HFFc6 (cell line): ENCODE data around the gene LPIN2. TPM values are rescaled to one million over a fixed set of nuclear protein-coding genes. Genes with fewer than 3 reads are reported as not detected.
"Not testable (repeated sequence)": the region's sequence is repeated elsewhere in the genome, so short reads cannot be mapped to it uniquely, and the experiment has no call there.

Experiments
- DNase-seq: peaks from one replicate; pipeline ENCODE4 v3.0.0-alpha.2; 2018
- H3K27ac Mint-ChIP-seq: 2 replicates; pipeline ENCODE4 v1.8.0; 2020; ENCODE audit warnings: mild to moderate bottlenecking, mixed read lengths
- H3K27me3 Mint-ChIP-seq: 2 replicates; pipeline ENCODE4 v1.8.0; 2021; ENCODE audit warnings: mild to moderate bottlenecking, moderate library complexity, mixed read lengths; ENCODE audit not compliant: insufficient read depth
- H3K36me3 Mint-ChIP-seq: 2 replicates; pipeline ENCODE4 v1.8.0; 2021; ENCODE audit warnings: low read depth, mixed read lengths
- H3K4me1 Mint-ChIP-seq: 2 replicates; pipeline ENCODE4 v1.8.0; 2020; ENCODE audit warnings: low read depth, mixed read lengths
- H3K4me3 Mint-ChIP-seq: 2 replicates; pipeline ENCODE4 v1.8.0; 2020; ENCODE audit warnings: mild to moderate bottlenecking, moderate library complexity, mixed read lengths
- H3K9me3 Mint-ChIP-seq: 2 replicates; pipeline ENCODE4 v1.8.0; 2020; ENCODE audit warnings: mild to moderate bottlenecking, mixed read lengths
- total RNA-seq, 6 experiments: library from RNA; stranded (reverse); fragmentation: NEBNext Ultra II Directional; extraction: Animal tissue kit (Norgen Biotek cat#: 25700); gene quantifications; 2 replicates in 1 of 6; 3 replicates in 5 of 6; pipeline ENCODE4 v1.2.3, GENCODE V29; 2021
- TF ChIP-seq, protein P1 (sequence below): fragments of 200-600 bp; sonication (generic); IDR thresholded peaks from 2 replicates; pipeline ENCODE4 v1.5.0; 2021; ENCODE audit warnings: antibody characterized with exemption, mild to moderate bottlenecking

LPIN2 gene
- total RNA-seq, 6 experiments from 2014 or later = 24.6 to 27.7 (median 26.3) TPM

DNA sequence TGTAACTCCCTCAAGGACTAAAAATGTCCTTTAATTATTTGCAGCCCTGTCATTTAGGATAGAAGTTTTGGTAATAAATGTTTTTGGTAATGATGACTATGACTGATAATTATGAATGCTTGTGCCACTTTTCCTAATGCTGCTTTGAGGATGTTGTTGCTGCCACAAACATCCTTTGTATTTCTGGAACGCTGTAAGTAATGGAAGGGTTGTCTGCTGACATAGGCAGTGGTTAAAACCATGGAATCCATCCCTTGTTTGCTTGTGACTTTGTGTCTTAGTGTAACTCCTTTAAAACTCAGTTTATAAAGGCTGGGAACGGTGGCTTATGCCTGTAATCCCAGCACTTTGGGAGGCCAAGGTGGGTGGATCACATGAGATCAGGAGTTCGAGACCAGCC, 19.8 kb upstream of the LPIN2 start:
- Mint-ChIP-seq H3K4me1 (peaks cover 25% of the 10 kb centered on the region), H3K36me3 (no peaks in the 10 kb centered on the region), H3K4me3 (no peak overlapping the region), H3K9me3 (no peaks in the 10 kb centered on the region), H3K27ac (no peak overlapping the region), H3K27me3 (no peaks in the 10 kb centered on the region; the same call in none of the 2 replicates)
- TF ChIP-seq, protein P1, sequence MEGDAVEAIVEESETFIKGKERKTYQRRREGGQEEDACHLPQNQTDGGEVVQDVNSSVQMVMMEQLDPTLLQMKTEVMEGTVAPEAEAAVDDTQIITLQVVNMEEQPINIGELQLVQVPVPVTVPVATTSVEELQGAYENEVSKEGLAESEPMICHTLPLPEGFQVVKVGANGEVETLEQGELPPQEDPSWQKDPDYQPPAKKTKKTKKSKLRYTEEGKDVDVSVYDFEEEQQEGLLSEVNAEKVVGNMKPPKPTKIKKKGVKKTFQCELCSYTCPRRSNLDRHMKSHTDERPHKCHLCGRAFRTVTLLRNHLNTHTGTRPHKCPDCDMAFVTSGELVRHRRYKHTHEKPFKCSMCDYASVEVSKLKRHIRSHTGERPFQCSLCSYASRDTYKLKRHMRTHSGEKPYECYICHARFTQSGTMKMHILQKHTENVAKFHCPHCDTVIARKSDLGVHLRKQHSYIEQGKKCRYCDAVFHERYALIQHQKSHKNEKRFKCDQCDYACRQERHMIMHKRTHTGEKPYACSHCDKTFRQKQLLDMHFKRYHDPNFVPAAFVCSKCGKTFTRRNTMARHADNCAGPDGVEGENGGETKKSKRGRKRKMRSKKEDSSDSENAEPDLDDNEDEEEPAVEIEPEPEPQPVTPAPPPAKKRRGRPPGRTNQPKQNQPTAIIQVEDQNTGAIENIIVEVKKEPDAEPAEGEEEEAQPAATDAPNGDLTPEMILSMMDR = no peak
- no peak for DNase-seq

DNA sequence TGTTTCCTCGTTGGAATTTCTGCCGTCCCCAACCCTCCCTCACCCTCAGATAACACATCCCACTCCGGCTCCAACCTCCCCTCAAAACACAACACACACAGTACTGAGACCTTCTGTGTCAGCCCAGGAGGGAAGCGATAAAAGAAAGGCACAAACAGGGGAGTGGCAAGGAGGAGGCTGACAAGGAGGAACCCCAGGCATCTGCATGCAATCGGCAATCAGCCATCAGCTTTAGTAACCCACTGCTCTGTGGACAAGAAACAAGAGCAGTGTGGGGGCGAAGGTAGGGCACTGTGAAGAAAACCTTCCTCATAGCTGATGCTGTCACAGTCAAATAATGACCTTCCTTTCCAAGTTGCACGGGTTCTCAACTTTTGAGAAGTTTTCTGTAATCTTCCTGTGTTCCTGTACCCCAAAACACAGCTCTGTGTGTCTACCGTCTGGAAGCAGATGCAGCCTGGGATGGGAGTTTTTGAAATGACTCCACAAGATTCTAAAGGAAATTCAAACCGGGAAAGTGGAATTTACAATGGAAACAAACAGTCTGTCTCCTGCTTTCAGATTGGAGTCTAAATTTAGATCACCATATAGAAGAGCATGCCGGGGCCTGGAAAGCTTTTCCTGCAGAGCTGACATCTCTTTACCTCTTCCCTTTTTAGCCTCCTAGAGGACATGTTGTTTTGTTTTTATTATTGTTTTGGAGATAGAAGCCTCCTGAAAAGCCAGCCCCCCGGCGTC, 16.4 kb upstream of the LPIN2 start:
- Mint-ChIP-seq H3K4me1 (peaks cover 29% of the 10 kb centered on the region), H3K36me3 (no peaks in the 10 kb centered on the region), H3K27me3 (no peaks in the 10 kb centered on the region; the same call in 1 of the 2 replicates), H3K9me3 (no peaks in the 10 kb centered on the region), H3K27ac (peak overlapping the region; percentile 76), H3K4me3 (peak overlapping the region; percentile 27; the same call in 1 of the 2 replicates)
- TF ChIP-seq, protein P1 = no peak
- DNase-seq = no peak

DNA sequence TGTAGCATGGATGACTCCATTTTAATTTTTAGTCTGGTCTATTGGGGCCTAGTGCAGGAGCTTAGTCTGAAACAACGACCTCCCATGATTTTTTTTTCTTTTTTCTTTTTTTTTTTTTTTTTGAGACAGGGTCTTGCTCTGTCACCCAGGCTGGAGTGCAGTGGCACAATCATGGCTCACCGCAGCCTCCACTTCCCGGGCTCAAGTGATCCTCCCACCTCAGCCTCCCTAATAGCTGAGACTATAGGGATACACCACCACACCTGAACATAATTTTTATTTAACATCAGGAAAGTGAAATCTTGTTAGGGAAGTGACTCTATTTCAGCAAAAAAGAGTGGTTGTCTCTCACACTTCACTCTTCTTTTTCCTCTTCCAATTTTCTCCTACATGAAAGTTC, 15.2 kb upstream of the LPIN2 start:
- not testable (repeated sequence) for H3K27me3 Mint-ChIP-seq, H3K4me3 Mint-ChIP-seq

DNA sequence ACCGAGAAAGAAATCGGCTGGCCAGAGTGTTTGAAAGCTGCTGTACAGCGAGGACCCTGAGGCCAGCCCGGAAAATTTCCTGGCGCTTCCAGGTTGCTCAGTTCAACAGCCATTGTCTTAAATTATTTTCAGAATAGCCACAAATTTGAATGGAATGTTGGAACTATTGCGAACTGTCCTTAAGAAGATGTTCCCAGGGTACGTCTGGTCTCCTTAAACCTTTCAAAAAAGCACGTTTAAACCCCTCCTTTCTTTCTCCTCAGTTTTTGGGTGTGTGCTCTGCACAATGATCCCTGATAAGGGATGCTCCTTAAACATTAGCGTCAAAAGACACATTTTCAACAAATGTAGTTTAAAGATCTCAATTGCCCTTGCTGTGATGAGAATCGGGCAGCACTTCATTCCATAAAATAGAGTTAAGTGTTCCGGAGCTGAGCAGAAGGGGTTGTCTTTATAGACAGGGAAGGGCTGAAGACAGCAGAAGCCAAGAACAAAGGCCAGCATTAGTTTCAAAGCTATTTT, 14.5 kb upstream of the LPIN2 start:
- DNase-seq = no peak
- TF ChIP-seq, protein P1 = no peak
- no peaks in the 10 kb centered on the region for H3K9me3 Mint-ChIP-seq
- peaks cover 29% of the 10 kb centered on the region for H3K4me1 Mint-ChIP-seq
- H3K4me3 Mint-ChIP-seq = peak overlapping the region; percentile 24
- no peaks in the 10 kb centered on the region for H3K36me3 Mint-ChIP-seq
- peak overlapping the region; percentile 28 for H3K27ac Mint-ChIP-seq
- peaks cover 3% of the 10 kb centered on the region; the same call in 1 of the 2 replicates for H3K27me3 Mint-ChIP-seq

More for the DNA sequence above, 15.2 kb upstream of the LPIN2 start:
- not testable (repeated sequence) for H3K9me3 Mint-ChIP-seq, H3K27ac Mint-ChIP-seq, DNase-seq, H3K36me3 Mint-ChIP-seq
- H3K4me1 Mint-ChIP-seq = peaks cover 29% of the 10 kb centered on the region

DNA sequence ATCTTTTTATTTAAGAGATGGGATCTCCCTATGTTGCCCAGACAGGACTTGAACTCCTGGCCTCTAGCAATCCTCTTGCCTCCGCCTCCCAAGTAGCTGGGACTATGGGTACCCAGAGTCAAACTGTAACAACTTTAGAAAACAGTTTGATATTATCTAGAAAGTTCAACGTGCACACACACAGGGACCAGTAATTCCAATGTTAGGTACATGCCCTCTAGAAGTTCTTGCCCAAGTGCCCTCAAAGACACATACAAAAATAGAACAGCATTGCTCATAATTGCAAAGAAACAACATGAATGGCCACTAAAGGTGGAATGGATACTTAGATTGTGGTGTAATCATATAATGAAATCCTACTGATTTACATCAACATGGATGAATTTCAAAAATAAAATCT, 12.6 kb upstream of the LPIN2 start:
- no peak overlapping the region for H3K4me3 Mint-ChIP-seq
- TF ChIP-seq, protein P1 = no peak
- H3K27ac Mint-ChIP-seq = no peak overlapping the region
- H3K36me3 Mint-ChIP-seq = no peaks in the 10 kb centered on the region
- peaks cover 3% of the 10 kb centered on the region; the same call in 1 of the 2 replicates for H3K27me3 Mint-ChIP-seq
- no peaks in the 10 kb centered on the region for H3K9me3 Mint-ChIP-seq
- H3K4me1 Mint-ChIP-seq = peaks cover 24% of the 10 kb centered on the region
- DNase-seq = no peak

DNA sequence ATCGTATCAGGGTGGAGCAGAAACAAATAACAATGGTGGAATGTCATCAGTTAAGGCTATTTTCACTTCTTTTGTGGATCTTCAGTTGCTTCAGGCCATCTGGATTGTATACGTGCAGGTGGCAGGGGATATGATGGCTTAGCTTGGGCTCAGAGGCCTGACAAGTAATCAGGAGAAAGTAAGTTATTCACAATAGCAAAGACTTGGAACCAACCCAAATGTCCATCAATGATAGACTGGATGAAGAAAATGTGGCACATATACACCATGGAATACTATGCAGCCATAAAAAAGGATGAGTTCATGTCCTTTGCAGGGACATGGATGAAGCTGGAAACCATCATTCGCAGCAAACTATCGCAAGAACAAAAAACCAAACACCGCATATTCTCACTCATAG, 10.7 kb upstream of the LPIN2 start:
- H3K4me3 Mint-ChIP-seq, H3K27me3 Mint-ChIP-seq, H3K36me3 Mint-ChIP-seq, DNase-seq, H3K27ac Mint-ChIP-seq, H3K9me3 Mint-ChIP-seq: not testable (repeated sequence)
- peaks cover 12% of the 10 kb centered on the region for H3K4me1 Mint-ChIP-seq
